Endodermal cell (in vitro differentiated cells): Measurements from ENCODE around the gene ZSWIM6. TPM values are rescaled to one million over a fixed set of nuclear protein-coding genes. Genes with fewer than 3 reads are reported as not detected.

Source experiments
- DNase-seq: peaks from one replicate; pipeline ENCODE4 v3.0.0-alpha.2; 2017
- H3K27ac ChIP-seq: 2 replicates; pipeline ENCODE4 v1.5.1; 2013; ENCODE audit warnings: mild to moderate bottlenecking, low read depth, low read length, moderate library complexity
- H3K27me3 ChIP-seq: 2 replicates; pipeline ENCODE4 v1.6.1; 2013; ENCODE audit warnings: mild to moderate bottlenecking, low read length, moderate library complexity; ENCODE audit not compliant: insufficient read depth, control insufficient read depth, poor library complexity, severe bottlenecking
- H3K36me3 ChIP-seq: 2 replicates; pipeline ENCODE4 v1.7.0; 2013; ENCODE audit warnings: mild to moderate bottlenecking, low read length, moderate library complexity; ENCODE audit not compliant: control insufficient read depth, insufficient read depth
- H3K4me1 ChIP-seq: one replicate; pipeline ENCODE4 v1.7.0; 2013; ENCODE audit warnings: low read length; ENCODE audit not compliant: control insufficient read depth, insufficient read depth
- H3K4me3 ChIP-seq: 2 replicates; pipeline ENCODE4 v1.5.1; 2013; ENCODE audit warnings: mild to moderate bottlenecking, low read length, moderate library complexity
- H3K9ac ChIP-seq: 2 replicates; pipeline ENCODE4 v1.6.1; 2013; ENCODE audit warnings: mild to moderate bottlenecking, low read length, moderate library complexity; ENCODE audit not compliant: poor library complexity, severe bottlenecking; ENCODE audit errors: extremely low read depth
- H3K9me3 ChIP-seq: 2 replicates; pipeline ENCODE4 v1.6.1; 2013; ENCODE audit warnings: mild to moderate bottlenecking, low read length, moderate library complexity; ENCODE audit not compliant: control insufficient read depth
- H3K27ac Mint-ChIP-seq: 2 replicates; pipeline ENCODE4 v1.8.0; 2020; ENCODE audit warnings: mixed read lengths
- H3K27me3 Mint-ChIP-seq: 2 replicates; pipeline ENCODE4 v1.8.0; 2021; ENCODE audit warnings: mild to moderate bottlenecking, mixed read lengths; ENCODE audit not compliant: insufficient read depth
- H3K36me3 Mint-ChIP-seq: 2 replicates; pipeline ENCODE4 v1.8.0; 2020; ENCODE audit warnings: low read depth, mixed read lengths
- H3K4me1 Mint-ChIP-seq: 2 replicates; pipeline ENCODE4 v1.8.0; 2020; ENCODE audit warnings: mixed read lengths
- H3K4me3 Mint-ChIP-seq: 2 replicates; pipeline ENCODE4 v1.8.0; 2020; ENCODE audit warnings: mild to moderate bottlenecking, moderate library complexity, mixed read lengths
- H3K9me3 Mint-ChIP-seq: 2 replicates; pipeline ENCODE4 v1.8.0; 2020; ENCODE audit warnings: mild to moderate bottlenecking, mixed read lengths
- WGBS, 2 experiments: methylation state at CpG; one replicate each; pipeline versions ENCODE4 v1.1.5 to v1.1.7; 2013; ENCODE audit warnings: missing lambda C conversion rate in 2 of 2, mixed read lengths in 1 of 2; ENCODE audit not compliant: insufficient coverage in 1 of 2, insufficient read length in 1 of 2; 5-methylcytosine and 5-hydroxymethylcytosine counted together
- total RNA-seq, 2 donors: library from RNA; stranded (reverse); fragmentation: NEBNext Ultra II Directional in 1 of 2; extraction: Animal tissue kit (Norgen Biotek cat#: 25700) in 1 of 2; gene quantifications; 2 replicates in 1 of 2; 3 replicates in 1 of 2; pipeline ENCODE4 v1.2.1, GENCODE V29; 2021
- TF ChIP-seq, protein P1 (sequence below): fragments of 200-600 bp; sonication (generic); conservative IDR thresholded peaks from 2 replicates; pipeline ENCODE4 v1.5.0; 2021; ENCODE audit warnings: antibody characterized with exemption, mild to moderate bottlenecking

ZSWIM6 gene
- total RNA-seq, 2 donors from 2014 or later = 18.1 to 18.8 TPM

GRCh38 chr5:61472172-61472958 is 140.3 kb downstream of the ZSWIM6 start:
- no peaks in the 10 kb centered on the region for H3K27me3 Mint-ChIP-seq
- peaks cover 15% of the 10 kb centered on the region for H3K9me3 Mint-ChIP-seq
- H3K4me3 ChIP-seq = no peak overlapping the region

GRCh38 chr5:61474746-61475145 is 142.7 kb downstream of the ZSWIM6 start:
- H3K27me3 ChIP-seq = no peaks in the 10 kb centered on the region
- H3K27ac ChIP-seq = no peak overlapping the region
- no peak overlapping the region for H3K4me3 ChIP-seq
- peaks cover 15% of the 10 kb centered on the region for H3K9me3 Mint-ChIP-seq
- H3K4me1 ChIP-seq = no peaks in the 10 kb centered on the region
- TF ChIP-seq, protein P1, sequence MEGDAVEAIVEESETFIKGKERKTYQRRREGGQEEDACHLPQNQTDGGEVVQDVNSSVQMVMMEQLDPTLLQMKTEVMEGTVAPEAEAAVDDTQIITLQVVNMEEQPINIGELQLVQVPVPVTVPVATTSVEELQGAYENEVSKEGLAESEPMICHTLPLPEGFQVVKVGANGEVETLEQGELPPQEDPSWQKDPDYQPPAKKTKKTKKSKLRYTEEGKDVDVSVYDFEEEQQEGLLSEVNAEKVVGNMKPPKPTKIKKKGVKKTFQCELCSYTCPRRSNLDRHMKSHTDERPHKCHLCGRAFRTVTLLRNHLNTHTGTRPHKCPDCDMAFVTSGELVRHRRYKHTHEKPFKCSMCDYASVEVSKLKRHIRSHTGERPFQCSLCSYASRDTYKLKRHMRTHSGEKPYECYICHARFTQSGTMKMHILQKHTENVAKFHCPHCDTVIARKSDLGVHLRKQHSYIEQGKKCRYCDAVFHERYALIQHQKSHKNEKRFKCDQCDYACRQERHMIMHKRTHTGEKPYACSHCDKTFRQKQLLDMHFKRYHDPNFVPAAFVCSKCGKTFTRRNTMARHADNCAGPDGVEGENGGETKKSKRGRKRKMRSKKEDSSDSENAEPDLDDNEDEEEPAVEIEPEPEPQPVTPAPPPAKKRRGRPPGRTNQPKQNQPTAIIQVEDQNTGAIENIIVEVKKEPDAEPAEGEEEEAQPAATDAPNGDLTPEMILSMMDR = no peak
- no peaks in the 10 kb centered on the region for H3K27me3 Mint-ChIP-seq
- no peak overlapping the region for H3K4me3 Mint-ChIP-seq
- H3K9me3 ChIP-seq = peaks cover 13% of the 10 kb centered on the region
- no peak overlapping the region for H3K9ac ChIP-seq
- no peak for DNase-seq
- H3K36me3 ChIP-seq = peaks cover 28% of the 10 kb centered on the region
- H3K27ac Mint-ChIP-seq = no peak overlapping the region
- peaks cover 32% of the 10 kb centered on the region for H3K36me3 Mint-ChIP-seq
- WGBS, 2 experiments = 91 to 93% methylated on average over 3 to 4 of the region's 4 CpGs
- no peaks in the 10 kb centered on the region for H3K4me1 Mint-ChIP-seq

More at GRCh38 chr5:61472172-61472958, 140.3 kb downstream of the ZSWIM6 start:
- Mint-ChIP-seq H3K27ac (no peak overlapping the region), H3K4me1 (peaks cover 5% of the 10 kb centered on the region), H3K36me3 (peaks cover 25% of the 10 kb centered on the region), H3K4me3 (no peak overlapping the region)
- Histone ChIP-seq H3K27ac (no peak overlapping the region), H3K27me3 (no peaks in the 10 kb centered on the region), H3K4me1 (no peaks in the 10 kb centered on the region), H3K9ac (no peak overlapping the region), H3K36me3 (peaks cover 19% of the 10 kb centered on the region), H3K9me3 (peaks cover 13% of the 10 kb centered on the region)
- DNase-seq = no peak
- TF ChIP-seq, protein P1 = no peak
- 91 to 92% methylated on average over 6 to 7 of the region's 7 CpGs for WGBS, 2 experiments

DNA sequence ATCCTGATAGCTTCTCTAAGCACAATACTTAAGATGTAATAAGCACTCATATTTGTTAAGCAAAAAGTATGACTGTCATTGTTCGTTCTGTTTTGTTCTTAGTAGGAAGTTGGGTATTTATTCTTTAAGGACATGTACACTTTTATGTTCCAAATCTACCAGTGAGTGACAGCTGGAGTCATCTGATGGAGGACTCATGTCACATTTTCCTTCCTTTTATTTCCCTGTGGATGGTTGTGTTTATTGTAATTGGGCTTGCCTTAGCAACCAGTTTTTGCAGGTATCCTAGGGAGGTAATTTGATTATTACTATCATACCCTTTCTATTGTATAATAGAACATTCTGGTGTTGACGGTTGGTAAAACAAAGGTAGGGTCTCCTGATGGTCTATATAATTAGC is 145.7 kb downstream of the ZSWIM6 start:
- Histone ChIP-seq H3K27me3 (no peaks in the 10 kb centered on the region), H3K9ac (no peak overlapping the region), H3K27ac (no peak overlapping the region), H3K4me1 (no peaks in the 10 kb centered on the region), H3K36me3 (peaks cover 28% of the 10 kb centered on the region), H3K9me3 (no peaks in the 10 kb centered on the region), H3K4me3 (no peak overlapping the region)
- H3K4me1 Mint-ChIP-seq = no peaks in the 10 kb centered on the region
- H3K9me3 Mint-ChIP-seq = no peaks in the 10 kb centered on the region
- H3K27me3 Mint-ChIP-seq = no peaks in the 10 kb centered on the region
- H3K4me3 Mint-ChIP-seq = no peak overlapping the region
- TF ChIP-seq, protein P1 = no peak
- DNase-seq = no peak
- no CpG with 5 or more reads among the region's 2 CpGs for WGBS, 2 experiments
- no peak overlapping the region for H3K27ac Mint-ChIP-seq
- peaks cover 11% of the 10 kb centered on the region for H3K36me3 Mint-ChIP-seq
